WTC11 (cell line): ENCODE measurements around the gene ATP5ME. TPM values are rescaled to one million over a fixed set of nuclear protein-coding genes. Genes with fewer than 3 reads are reported as not detected.

Experiments
- ATF2 ChIP-seq: sonication (generic); formaldehyde crosslinking; IDR thresholded peaks from 2 replicates; pipeline ENCODE4 v1.8.1; 2022; ENCODE audit warnings: low read depth, missing genetic modification reagents, borderline replicate concordance
- ATF3 ChIP-seq: sonication (generic); formaldehyde crosslinking; conservative IDR thresholded peaks from 2 replicates; pipeline ENCODE4 v1.8.1; 2022; ENCODE audit warnings: mild to moderate bottlenecking, missing genetic modification reagents
- ATF6 ChIP-seq: sonication (generic); formaldehyde crosslinking; IDR thresholded peaks from 2 replicates; pipeline ENCODE4 v1.8.1; 2023; ENCODE audit warnings: mild to moderate bottlenecking, missing genetic modification reagents
- FOXJ3 ChIP-seq: sonication (generic); formaldehyde crosslinking; IDR thresholded peaks from 2 replicates; pipeline ENCODE4 v1.9.0; 2021; ENCODE audit warnings: missing genetic modification reagents, mild to moderate bottlenecking, borderline replicate concordance
- FOXP1 ChIP-seq: sonication (generic); formaldehyde crosslinking; IDR thresholded peaks from 2 replicates; pipeline ENCODE4 v1.8.0; 2022; ENCODE audit warnings: missing genetic modification reagents, mild to moderate bottlenecking, moderate library complexity, borderline replicate concordance
- HMGXB4 ChIP-seq: sonication (generic); formaldehyde crosslinking; IDR thresholded peaks from 2 replicates; pipeline ENCODE4 v1.8.1; 2023; ENCODE audit warnings: mild to moderate bottlenecking, moderate library complexity, missing genetic modification reagents
- JUN ChIP-seq: sonication (generic); formaldehyde crosslinking; IDR thresholded peaks from 2 replicates; pipeline ENCODE4 v1.8.0; 2023; ENCODE audit warnings: mild to moderate bottlenecking, missing genetic modification reagents
- KAT7 ChIP-seq: sonication (generic); formaldehyde crosslinking; IDR thresholded peaks from 2 replicates; pipeline ENCODE4 v1.8.1; 2023; ENCODE audit warnings: missing genetic modification reagents, mild to moderate bottlenecking, borderline replicate concordance
- OVOL2 ChIP-seq: fragments of 250-450 bp; sonication (Bioruptor Pico); IDR thresholded peaks from 2 replicates; pipeline ENCODE4 v1.9.0; 2021; ENCODE audit warnings: mild to moderate bottlenecking, borderline replicate concordance
- PRDM15 ChIP-seq: sonication (generic); formaldehyde crosslinking; IDR thresholded peaks from 2 replicates; pipeline ENCODE4 v1.8.0; 2022; ENCODE audit warnings: missing genetic modification reagents
- SMAD3 ChIP-seq: sonication (generic); formaldehyde crosslinking; IDR thresholded peaks from 2 replicates; pipeline ENCODE4 v1.8.0; 2022; ENCODE audit warnings: missing genetic modification reagents, mild to moderate bottlenecking, borderline replicate concordance
- TEAD4 ChIP-seq: sonication (generic); formaldehyde crosslinking; IDR thresholded peaks from 2 replicates; pipeline ENCODE4 v1.8.0; 2022; ENCODE audit warnings: mild to moderate bottlenecking, missing genetic modification reagents
- ZNF281 ChIP-seq: sonication (generic); formaldehyde crosslinking; IDR thresholded peaks from 2 replicates; pipeline ENCODE4 v1.8.0; 2023; ENCODE audit warnings: mild to moderate bottlenecking, missing genetic modification reagents
- ZNF396 ChIP-seq: fragments of 250-450 bp; sonication (Bioruptor Pico); IDR thresholded peaks from 2 replicates; pipeline ENCODE4 v1.8.0; 2021; ENCODE audit warnings: mild to moderate bottlenecking, moderate library complexity, borderline replicate concordance
- ZNF416 ChIP-seq: fragments of 250-450 bp; sonication (Bioruptor Pico); IDR thresholded peaks from 2 replicates; pipeline ENCODE4 v1.9.0; 2021; ENCODE audit warnings: mild to moderate bottlenecking, inconsistent platforms
- ZNF423 ChIP-seq: fragments of 250-450 bp; sonication (Bioruptor Pico); IDR thresholded peaks from 2 replicates; pipeline ENCODE4 v2.1.2; 2022; ENCODE audit warnings: mild to moderate bottlenecking, moderate library complexity
- ZNF512 ChIP-seq: sonication (generic); formaldehyde crosslinking; IDR thresholded peaks from 2 replicates; pipeline ENCODE4 v1.8.1; 2022; ENCODE audit warnings: missing genetic modification reagents, borderline replicate concordance
- ZNF532 ChIP-seq: fragments of 250-450 bp; sonication (Bioruptor Pico); IDR thresholded peaks from 2 replicates; pipeline ENCODE4 v1.9.0; 2021; ENCODE audit warnings: mild to moderate bottlenecking, borderline replicate concordance
- total RNA-seq: library from RNA; stranded (reverse); gene quantifications from 3 replicates; pipeline ENCODE4 v1.2.3, GENCODE V29; 2021

Gene ATP5ME
- total RNA-seq, 1 experiment from 2014 or later = 468 TPM

GRCh38 chr4:663438-664428 is 10.3 kb downstream of the ATP5ME start (continued):
- TF ChIP-seq JUN (CRISPR knock-in tag) = no peak
- TF ChIP-seq ATF3 = no peak
- TF ChIP-seq HMGXB4 (CRISPR knock-in tag) = 0 out of 2 replicates have a peak, but pooled peaks have one; percentile 62
- TF ChIP-seq FOXJ3 (CRISPR knock-in tag) = no peak
- TF ChIP-seq ZNF423 (CRISPR knock-in tag) = peak; percentile 52; the same call in 1 of the 2 replicates
- TF ChIP-seq ATF6 = no peak
- no peak for TF ChIP-seq ZNF281 (CRISPR knock-in tag)
- TF ChIP-seq PRDM15 = no peak
- TF ChIP-seq SMAD3 (CRISPR knock-in tag) = no peak
- TF ChIP-seq ZNF416 = no peak
- TF ChIP-seq ZNF512 = no peak
- TF ChIP-seq ATF2 (CRISPR knock-in tag) = no peak
- TF ChIP-seq KAT7 = no peak
- TF ChIP-seq OVOL2 (CRISPR knock-in tag) = no peak
- no peak for TF ChIP-seq TEAD4 (CRISPR knock-in tag)
- no peak for TF ChIP-seq ZNF532 (CRISPR knock-in tag)
- no peak for TF ChIP-seq ZNF396
- TF ChIP-seq FOXP1 (CRISPR knock-in tag) = no peak
